Muscle of leg (tissue), 11 donors: ENCODE measurements around the gene FRMD4A. TPM values are rescaled to one million over a fixed set of nuclear protein-coding genes. Genes with fewer than 3 reads are reported as not detected.

ENCODE experiments used
- DNase-seq: peaks from one replicate; pipeline ENCODE4 v3.0.0; 2013
- H3K27ac ChIP-seq: one replicate; pipeline ENCODE4 v1.5.1; 2013; ENCODE audit warnings: mild to moderate bottlenecking, low read length, control low read depth
- H3K27me3 ChIP-seq: one replicate; pipeline ENCODE4 v1.6.1; 2013; ENCODE audit warnings: low read length; ENCODE audit not compliant: control insufficient read depth, insufficient read depth
- H3K36me3 ChIP-seq: one replicate; pipeline ENCODE4 v1.6.1; 2013; ENCODE audit warnings: low read length; ENCODE audit not compliant: control insufficient read depth, insufficient read depth
- H3K4me1 ChIP-seq: one replicate; pipeline ENCODE4 v1.6.1; 2013; ENCODE audit warnings: low read length; ENCODE audit not compliant: control insufficient read depth, insufficient read depth
- H3K4me3 ChIP-seq: one replicate; pipeline ENCODE4 v1.5.1; 2013; ENCODE audit warnings: low read length, control low read depth
- H3K9me3 ChIP-seq: replicated peaks from 2 replicates; pipeline ENCODE4 v1.6.1; 2013; ENCODE audit warnings: low read depth, low read length; ENCODE audit not compliant: control insufficient read depth
- WGBS: methylation state at CpG from one replicate; pipeline ENCODE4 v1.1.5; 2013; ENCODE audit warnings: missing lambda C conversion rate; ENCODE audit not compliant: insufficient coverage; 5-methylcytosine and 5-hydroxymethylcytosine counted together
- polyA plus RNA-seq, 8 donors: library from polyadenylated mRNA; unstranded; fragments of 120-200 nt; gene quantifications; one replicate each; pipeline versions ENCODE4 v1.2.1 to v1.2.3, GENCODE V29; 2013; ENCODE audit warnings: inconsistent platforms in 1 of 8, low replicate concordance in 1 of 8; ENCODE audit not compliant: insufficient read length in 8 of 8, insufficient read depth in 1 of 8
- total RNA-seq: library from RNA; stranded (reverse); fragments of 120-200 nt; gene quantifications from one replicate; pipeline ENCODE4 v1.2.4, GENCODE V29; 2013

The FRMD4A gene
- total and polyA plus RNA-seq, 9 donors, result 29.1 to 53.1 (median 42.0) TPM

DNA sequence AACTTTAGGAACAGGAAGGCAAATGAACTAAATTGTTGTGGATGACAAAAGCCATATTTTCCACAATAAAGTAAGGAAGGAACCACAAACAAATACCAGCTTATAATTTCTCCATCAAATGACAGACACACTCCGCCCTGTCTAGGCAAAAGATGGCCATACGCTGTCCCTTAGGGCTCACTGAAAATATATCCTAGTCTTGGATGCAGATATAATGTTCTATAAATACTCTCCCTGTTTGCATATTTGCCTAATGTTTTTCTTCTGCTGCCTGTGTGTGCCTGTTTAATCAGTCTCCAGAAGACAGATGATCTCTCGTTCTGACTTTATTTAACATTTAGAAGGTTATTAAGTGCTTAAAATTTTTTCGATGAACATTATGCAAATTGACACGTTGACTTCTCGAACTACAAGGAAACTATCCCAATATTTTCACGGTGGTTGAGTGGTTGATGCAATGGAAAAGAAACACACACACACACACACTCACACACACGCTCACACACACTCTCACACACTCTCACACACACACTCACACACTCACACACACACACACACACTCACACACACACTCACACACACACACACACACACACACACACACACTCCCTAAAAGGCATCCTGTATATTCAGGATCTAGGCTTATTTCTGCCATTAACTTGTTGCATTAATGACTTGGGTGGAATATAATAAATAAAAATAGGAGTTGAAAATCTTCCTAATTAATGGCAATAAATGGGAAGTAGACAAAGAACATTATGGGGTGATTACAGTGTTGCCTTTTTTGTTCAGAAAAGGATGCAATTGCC lies 446.9 kb downstream of the FRMD4A start:
- peak; percentile 61 for DNase-seq
- Histone ChIP-seq H3K36me3 (peaks cover 6% of the 10 kb centered on the region), H3K27ac (peak overlapping the region; percentile 45), H3K4me1 (peaks cover 17% of the 10 kb centered on the region), H3K9me3 (no peaks in the 10 kb centered on the region), H3K4me3 (no peak overlapping the region), H3K27me3 (no peaks in the 10 kb centered on the region)
- WGBS, result no CpG with 5 or more reads among the region's 8 CpGs

DNA sequence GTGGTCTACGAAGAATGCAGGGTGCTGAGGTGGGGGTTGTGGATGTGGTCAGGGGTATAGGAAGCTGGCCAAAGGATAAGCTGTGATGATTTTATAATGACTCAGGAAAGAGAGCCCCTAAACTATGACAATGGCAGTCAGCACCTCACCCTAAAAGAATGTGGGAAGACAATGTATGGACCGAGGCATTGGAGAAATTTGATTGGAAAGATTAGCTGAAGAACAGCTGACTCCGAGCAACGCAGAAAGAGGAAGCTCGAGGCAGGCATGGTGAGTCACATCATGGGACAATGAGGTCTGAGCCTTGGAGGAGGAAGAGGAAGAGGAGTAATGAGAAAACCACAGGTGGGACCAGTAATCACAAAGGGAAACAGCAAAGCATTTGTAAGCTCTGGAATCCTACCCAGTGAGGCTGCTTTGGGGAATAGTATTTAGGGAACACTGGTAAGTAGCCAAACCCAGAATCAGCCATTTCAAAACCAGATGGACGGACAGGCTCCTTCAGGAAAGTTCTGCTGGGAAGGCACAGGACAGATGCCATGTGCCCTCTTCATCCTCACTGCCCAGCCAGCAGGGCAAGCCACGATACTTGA lies 448.5 kb downstream of the FRMD4A start:
- peak overlapping the region; percentile 91 for H3K27ac ChIP-seq
- H3K36me3 ChIP-seq, result peaks cover 10% of the 10 kb centered on the region
- DNase-seq, result peak; percentile 86
- no peaks in the 10 kb centered on the region for H3K9me3 ChIP-seq
- WGBS, result 24% methylated on average over 7 of the region's 7 CpGs
- no peaks in the 10 kb centered on the region for H3K27me3 ChIP-seq
- H3K4me3 ChIP-seq, result no peak overlapping the region
- H3K4me1 ChIP-seq, result peaks cover 27% of the 10 kb centered on the region

DNA sequence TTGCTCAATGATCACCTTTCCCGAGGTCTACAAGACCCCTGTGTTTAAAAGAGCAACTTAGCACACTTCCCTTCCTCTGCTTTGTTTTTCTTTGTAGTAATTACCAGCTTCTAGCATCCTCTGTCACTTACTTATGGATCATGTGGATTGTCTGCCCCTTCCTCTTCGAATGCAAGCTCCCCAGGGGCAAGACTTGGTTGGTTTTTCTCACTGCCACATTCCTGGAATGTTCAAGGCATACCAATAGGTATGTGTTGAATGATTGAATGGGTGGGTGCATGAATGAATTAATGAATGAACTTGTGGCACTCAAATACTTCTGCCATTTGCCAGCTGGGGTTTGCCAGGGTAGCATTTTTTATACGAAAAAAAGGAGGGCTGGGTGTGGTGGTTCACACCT lies 450.0 kb downstream of the FRMD4A start:
- Histone ChIP-seq H3K27ac (peak overlapping the region; percentile 91), H3K4me3 (no peak overlapping the region), H3K4me1 (peaks cover 27% of the 10 kb centered on the region), H3K9me3 (no peaks in the 10 kb centered on the region), H3K27me3 (no peaks in the 10 kb centered on the region), H3K36me3 (peaks cover 10% of the 10 kb centered on the region)
- DNase-seq, result no peak
- WGBS, result 92% methylated on average over 2 of the region's 3 CpGs

DNA sequence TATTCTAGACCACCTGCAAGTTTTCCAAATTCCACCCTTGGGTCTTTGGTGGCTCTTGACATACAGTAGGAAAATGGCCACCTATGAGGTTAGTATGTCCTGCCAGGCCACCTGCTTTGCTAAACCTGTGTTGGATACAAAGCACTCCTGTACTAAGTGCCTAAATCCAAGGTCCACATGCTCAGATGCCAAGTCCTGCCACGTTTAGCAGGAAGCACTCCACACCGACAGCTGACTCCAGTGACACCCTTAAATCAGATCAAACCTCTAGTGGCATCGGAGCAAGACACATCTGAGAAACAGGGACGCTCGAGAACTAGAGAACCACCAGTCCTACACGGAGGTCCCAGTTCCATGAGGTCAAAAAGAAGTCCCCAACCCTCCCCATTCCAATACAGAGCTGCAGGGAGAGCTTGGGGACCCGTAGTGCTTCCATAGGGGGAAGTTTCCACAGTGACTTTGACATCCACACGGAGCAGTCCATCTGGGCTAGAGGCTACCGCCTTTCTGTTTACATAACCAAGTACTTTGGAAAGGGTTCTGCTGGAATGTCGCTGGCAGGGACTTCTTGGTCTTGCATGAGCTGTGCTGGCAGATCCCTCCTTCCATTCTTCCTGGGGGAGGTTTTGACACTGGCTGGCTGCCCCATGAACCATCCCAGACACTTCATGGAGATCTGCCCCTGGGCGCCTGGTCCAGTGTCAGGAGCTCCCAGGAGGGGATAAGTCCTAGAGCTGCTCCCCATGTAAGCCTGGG lies 453.4 kb downstream of the FRMD4A start:
- Histone ChIP-seq H3K36me3 (peaks cover 10% of the 10 kb centered on the region), H3K4me3 (no peak overlapping the region), H3K4me1 (peaks cover 23% of the 10 kb centered on the region), H3K9me3 (no peaks in the 10 kb centered on the region), H3K27ac (no peak overlapping the region), H3K27me3 (no peaks in the 10 kb centered on the region)
- 50% methylated on average over 1 of the region's 11 CpGs for WGBS
- DNase-seq, result no peak

DNA sequence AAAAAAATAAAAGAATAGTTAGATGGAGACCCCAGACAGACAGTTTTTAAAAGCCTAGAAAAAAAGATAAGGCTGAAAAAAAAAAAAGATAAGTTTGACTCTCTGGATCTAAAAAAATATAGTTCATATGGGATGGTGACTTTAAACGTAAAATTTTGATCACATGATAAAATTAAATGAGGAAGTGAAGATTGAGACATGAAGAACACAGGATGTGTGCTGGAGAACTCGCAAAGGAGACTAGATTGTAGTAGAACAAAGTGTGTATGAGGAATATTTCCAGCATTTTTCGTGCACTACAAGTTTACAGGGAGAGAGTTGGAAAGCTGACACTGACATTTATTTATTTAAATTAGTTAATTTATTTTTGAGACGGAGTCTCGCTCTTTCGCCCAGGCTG lies 457.5 kb downstream of the FRMD4A start:
- 57% methylated on average over 1 of the region's 6 CpGs for WGBS
- DNase-seq, result no peak
- peaks cover 34% of the 10 kb centered on the region for H3K4me1 ChIP-seq

DNA sequence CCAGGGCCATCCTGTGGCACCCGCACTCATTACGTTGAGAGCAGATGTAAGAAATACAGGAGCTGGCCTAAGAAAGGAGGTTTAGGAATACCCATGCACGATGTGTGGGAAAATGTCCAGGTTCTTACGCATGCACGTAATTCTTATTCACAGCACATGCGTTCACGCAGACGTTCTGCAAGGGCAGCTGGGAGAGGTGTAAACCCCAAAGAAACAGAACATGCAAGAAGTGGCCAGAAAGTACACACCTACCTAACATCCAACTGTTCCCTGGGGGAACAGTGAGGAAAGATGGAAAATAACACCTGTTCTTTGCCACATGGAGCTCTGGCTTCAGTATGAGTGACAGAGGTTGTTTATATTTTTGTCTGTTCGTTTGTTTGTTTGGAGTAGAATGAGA lies 458.3 kb downstream of the FRMD4A start:
- no peak for DNase-seq
- Histone ChIP-seq H3K9me3 (no peaks in the 10 kb centered on the region), H3K4me1 (peaks cover 28% of the 10 kb centered on the region), H3K27ac (no peak overlapping the region), H3K27me3 (no peaks in the 10 kb centered on the region), H3K4me3 (no peak overlapping the region), H3K36me3 (peaks cover 3% of the 10 kb centered on the region)
- WGBS, result 36% methylated on average over 2 of the region's 9 CpGs

More for the DNA sequence above, 457.5 kb downstream of the FRMD4A start:
- Histone ChIP-seq H3K27ac (no peak overlapping the region), H3K36me3 (peaks cover 7% of the 10 kb centered on the region), H3K4me3 (no peak overlapping the region), H3K27me3 (no peaks in the 10 kb centered on the region), H3K9me3 (no peaks in the 10 kb centered on the region)

DNA sequence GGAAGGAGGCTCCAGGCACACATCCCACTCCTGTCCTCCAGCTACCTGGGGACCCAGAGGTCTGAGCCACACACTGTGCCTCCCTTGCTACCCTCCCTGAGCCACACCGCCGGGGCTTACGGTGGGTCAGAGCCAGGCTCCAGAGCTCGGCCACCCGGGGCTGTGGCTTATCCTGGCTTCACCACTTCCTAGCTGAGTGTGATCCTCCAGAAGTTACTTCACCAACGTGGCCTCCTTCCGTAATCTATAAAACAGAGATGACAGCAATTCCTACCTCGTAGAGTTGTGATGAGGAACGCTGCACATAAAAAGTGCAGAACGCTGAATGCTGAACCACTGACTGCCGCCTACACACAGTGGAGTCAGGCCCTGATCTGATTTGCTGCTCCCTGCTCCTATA lies 458.9 kb downstream of the FRMD4A start:
- Histone ChIP-seq H3K4me3 (no peak overlapping the region), H3K36me3 (peaks cover 3% of the 10 kb centered on the region), H3K4me1 (peaks cover 25% of the 10 kb centered on the region), H3K27me3 (no peaks in the 10 kb centered on the region), H3K9me3 (no peaks in the 10 kb centered on the region), H3K27ac (no peak overlapping the region)
- 64% methylated on average over 8 of the region's 11 CpGs for WGBS
- no peak for DNase-seq

DNA sequence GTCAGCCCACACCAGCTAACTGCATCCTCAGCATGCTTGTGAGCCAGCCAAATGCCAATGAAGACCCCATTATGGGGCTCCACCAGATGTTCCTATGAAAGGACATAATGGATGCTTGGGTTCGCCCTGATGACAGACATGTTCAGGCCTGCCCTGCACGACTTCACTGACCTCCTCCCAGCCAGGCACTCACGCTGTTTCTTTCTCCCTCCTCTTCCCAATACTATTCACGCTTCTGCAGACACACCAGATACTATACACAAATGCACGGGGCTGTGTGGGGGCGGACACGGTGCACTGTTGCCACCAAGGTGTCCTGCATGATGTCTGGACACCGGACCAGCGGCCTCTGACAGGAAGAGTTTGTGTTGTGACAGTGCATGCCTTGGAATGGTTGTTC lies 459.7 kb downstream of the FRMD4A start:
- peaks cover 25% of the 10 kb centered on the region for H3K4me1 ChIP-seq
- H3K9me3 ChIP-seq, result no peaks in the 10 kb centered on the region
- DNase-seq, result no peak

DNA sequence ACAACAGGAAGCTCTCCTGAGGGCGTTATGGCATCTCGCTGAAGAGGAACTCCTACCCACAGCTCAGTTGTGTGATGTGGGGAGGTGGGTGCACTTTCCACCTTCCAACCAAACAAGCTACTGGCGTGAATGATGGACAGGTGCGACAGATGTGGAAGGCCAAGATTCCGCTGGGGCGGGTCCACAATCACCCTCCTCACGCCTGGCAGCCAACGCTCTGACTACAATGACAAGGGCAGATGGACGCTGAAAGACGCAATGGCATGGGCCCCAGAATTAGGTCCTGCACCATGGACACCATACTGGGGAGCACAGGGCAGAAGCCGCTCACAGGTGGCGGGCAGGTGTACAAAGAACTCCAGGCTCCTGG lies 461.4 kb downstream of the FRMD4A start:
- WGBS, result 97% methylated on average over 10 of the region's 12 CpGs
- no peak for DNase-seq
- no peak overlapping the region for H3K27ac ChIP-seq
- H3K27me3 ChIP-seq, result no peaks in the 10 kb centered on the region
- H3K4me3 ChIP-seq, result no peak overlapping the region
- peaks cover 3% of the 10 kb centered on the region for H3K36me3 ChIP-seq
- H3K9me3 ChIP-seq, result no peaks in the 10 kb centered on the region
- H3K4me1 ChIP-seq, result peaks cover 21% of the 10 kb centered on the region

More for the DNA sequence above, 459.7 kb downstream of the FRMD4A start:
- Histone ChIP-seq H3K27me3 (no peaks in the 10 kb centered on the region), H3K36me3 (peaks cover 3% of the 10 kb centered on the region), H3K27ac (no peak overlapping the region), H3K4me3 (no peak overlapping the region)
- WGBS, result 82% methylated on average over 6 of the region's 9 CpGs
